NOMO-1 treated with dmso at 0.1 percent for 144 hours (cell line): ENCODE measurements around the gene GALR1.
"Not testable (repeated sequence)": the region's sequence is repeated elsewhere in the genome, so short reads cannot be mapped to it uniquely, and the experiment has no call there.

Experiments used
- DNase-seq: peaks from one replicate; lab custom pipeline; 2025; ENCODE audit not compliant: unreplicated experiment; lab: John Stamatoyannopoulos, UW

The GALR1 gene

DNA sequence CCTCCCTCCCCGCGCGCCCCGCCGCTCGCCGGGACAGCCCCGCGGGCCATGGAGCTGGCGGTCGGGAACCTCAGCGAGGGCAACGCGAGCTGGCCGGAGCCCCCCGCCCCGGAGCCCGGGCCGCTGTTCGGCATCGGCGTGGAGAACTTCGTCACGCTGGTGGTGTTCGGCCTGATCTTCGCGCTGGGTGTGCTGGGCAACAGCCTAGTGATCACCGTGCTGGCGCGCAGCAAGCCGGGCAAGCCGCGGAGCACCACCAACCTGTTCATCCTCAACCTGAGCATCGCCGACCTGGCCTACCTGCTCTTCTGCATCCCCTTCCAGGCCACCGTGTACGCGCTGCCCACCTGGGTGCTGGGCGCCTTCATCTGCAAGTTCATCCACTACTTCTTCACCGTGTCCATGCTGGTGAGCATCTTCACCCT lies 865 bp downstream of the GALR1 start:
- DNase-seq, result no peak

DNA sequence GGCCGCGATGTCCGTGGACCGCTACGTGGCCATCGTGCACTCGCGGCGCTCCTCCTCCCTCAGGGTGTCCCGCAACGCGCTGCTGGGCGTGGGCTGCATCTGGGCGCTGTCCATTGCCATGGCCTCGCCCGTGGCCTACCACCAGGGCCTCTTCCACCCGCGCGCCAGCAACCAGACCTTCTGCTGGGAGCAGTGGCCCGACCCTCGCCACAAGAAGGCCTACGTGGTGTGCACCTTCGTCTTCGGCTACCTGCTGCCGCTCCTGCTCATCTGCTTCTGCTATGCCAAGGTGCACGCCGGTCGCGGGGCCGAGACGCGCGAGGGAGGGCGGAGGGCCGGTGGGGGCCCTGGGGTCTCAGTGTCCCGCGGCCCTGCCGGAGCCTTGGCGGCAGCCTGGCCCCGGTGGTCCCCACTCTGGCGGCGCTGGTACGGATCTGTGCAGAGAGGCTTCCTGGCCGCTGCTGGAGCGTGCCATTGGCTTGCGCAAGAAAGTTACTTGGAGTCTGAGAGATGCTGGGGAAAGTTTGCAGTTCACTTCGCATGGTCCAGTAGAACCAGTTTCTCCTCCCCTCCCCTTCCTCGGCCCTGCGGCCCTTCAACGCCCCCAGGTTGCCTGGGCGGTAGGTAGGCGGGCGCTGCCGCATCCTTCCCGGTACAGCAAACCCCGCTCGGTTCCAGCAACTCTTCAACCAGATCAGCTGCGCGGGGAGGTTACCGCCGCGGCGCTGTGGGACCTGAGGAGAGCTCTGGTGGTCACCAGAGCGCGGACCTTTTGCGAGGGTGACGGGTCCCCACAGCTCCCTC lies 1.5 kb downstream of the GALR1 start:
- DNase-seq, result no peak

DNA sequence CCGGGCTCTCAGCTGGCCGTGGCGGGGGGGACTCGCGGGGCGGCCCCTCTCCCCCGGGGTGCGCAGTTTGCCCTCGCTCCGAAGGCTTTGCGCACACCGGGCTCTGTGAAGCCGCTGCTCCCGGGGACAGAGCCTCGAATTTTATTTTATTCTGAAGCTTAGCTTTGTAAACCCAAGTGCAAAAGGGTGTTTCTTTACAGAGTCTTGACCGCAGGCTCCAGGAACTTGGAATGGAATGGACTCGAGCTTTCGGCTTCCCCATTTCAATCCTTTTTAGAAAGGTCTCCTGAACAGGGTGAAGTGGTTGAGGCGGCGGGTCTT lies 2.0 kb downstream of the GALR1 start:
- DNase-seq, result no peak

DNA sequence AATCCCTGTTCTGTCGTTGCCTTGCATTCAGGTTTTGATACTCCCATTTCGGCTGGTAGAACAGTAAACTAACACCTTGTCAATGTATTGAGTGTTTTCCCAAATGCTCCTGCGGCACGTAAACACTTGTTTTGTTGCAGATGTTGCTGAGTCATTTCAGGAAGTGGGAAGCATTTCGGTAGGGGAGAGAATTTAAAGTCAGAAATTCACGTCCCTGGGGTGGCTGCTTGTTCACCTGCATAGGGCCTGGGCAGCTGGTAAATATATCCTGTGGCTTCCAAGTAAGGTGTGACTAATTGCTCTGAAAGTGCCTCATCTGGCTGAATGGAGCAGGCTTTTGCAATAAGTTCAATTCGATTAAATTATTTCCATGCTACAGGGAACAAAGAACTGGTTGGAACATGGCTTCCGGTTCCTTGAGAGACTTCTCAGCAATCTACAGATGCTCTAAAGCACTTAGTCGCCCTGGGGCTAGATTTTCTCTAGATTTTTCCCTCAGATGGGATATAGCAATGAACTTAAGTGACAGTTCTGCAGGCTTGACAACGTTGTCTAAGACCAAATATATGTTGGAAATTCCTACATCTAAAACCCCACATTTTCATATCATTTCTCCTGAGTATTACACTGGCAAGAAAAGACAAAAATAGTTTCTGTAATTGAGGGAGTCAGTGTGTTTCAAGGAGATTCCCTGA lies 5.2 kb downstream of the GALR1 start:
- no peak for DNase-seq

DNA sequence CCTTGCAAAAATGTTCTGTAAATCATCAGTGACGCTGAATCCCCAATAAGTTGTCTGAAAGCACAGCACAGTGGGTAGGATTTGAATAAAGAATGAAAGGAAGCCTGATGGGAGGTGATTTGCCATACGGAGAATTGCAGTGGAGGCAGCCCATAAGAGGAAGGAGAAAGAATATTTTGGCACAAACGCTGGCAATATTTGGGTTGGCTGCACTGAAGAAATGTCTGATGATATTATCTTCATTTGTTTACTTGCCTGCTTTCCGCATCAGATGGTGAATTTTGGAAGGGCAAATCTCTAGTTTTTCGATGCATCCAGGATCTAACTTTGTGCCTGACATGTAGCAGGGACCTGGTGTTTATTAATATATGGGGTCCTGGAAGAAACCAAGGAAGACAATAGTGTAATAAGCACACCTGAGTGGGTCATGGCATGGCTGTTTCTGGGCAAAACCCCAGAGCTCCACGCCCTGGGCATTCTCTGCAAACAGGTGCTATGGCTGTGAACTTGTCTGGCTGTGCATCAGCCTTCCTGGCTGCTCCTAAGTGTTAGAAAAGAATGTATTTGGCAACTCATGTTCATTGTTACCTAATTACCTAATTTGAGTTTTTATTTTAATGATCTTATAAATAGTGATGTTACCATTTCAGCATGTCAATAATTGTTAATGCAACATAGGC lies 5.9 kb downstream of the GALR1 start:
- DNase-seq, result no peak

DNA sequence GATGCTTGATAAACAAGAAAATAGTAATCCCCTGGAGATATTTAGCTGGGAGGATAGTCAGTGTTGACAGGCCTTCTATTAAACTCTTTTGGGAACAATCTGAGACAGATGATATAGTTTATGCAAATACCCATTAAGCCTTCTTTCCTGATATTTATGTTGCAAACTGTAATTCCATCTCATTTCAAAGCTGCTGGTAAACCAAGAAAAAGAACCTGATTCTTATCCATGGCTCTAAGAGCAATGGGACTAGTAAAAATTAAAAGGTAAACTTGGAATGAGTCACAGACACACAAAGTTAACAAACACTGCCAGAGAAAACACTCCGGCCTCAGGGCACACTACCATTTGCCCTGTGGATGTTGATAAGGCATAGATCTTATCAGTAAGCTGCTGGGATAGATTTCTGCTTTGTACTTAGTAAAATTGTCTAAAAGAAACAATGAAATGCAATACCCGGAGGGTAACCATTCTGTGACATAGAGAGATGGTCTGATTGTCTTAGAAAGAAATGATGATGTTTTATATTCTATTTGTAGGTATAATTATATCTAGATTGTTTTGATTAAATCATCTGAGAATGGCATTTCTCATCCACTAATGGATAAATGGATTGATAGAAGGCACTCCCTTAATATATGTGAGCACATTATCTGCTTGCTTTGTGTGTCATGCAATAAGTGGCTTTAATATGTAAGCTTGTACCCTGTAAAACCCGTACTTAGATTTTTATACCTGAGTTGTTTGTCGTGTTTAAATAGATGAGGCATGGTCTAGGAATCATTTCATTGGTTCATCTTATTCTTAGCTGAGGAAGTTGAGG lies 13.2 kb downstream of the GALR1 start:
- no peak for DNase-seq

DNA sequence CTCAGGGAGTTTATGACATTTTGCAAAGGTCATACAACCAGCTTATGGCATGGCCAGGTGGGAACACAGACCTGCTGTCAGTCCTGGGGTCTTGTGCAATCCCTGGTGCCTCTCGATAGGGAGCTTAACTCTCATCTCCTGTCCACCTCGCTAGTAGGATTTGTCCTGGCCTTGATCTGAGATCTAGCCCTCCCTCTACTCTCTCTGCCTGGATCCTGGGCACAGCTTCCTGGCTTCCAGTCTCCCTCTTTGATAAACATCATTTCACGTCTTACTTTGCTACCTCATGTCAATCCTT lies 13.8 kb downstream of the GALR1 start:
- DNase-seq, result no peak

DNA sequence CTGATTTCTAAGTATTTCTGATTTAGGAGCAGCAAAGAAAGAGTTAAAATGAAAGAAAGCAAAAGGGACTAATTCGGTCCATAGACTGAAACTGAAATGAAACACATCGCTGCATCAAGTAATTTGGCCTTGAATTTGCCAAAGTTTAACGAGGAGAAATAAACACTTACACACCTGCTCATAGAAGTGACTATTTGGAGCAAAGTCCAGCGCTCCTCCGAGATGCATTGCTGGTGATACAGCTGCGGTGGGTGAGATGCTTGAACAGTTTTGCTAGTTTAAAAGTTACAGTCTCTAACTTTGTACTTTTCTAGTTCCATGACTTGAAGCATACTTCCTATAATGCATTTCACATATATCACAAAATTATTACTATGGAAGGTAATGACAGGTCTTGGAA lies 18.3 kb downstream of the GALR1 start:
- no peak for DNase-seq

DNA sequence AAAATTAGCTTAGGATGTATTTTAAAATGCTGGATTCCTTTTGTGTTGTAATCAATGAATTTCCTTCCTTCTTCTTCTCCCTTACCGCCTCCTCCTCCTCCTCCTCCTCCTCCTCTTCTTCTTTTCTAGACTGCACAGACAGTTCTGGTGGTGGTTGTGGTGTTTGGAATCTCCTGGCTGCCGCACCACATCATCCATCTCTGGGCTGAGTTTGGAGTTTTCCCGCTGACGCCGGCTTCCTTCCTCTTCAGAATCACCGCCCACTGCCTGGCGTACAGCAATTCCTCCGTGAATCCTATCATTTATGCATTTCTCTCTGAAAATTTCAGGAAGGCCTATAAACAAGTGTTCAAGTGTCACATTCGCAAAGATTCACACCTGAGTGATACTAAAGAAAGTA lies 18.8 kb downstream of the GALR1 start:
- no peak for DNase-seq

DNA sequence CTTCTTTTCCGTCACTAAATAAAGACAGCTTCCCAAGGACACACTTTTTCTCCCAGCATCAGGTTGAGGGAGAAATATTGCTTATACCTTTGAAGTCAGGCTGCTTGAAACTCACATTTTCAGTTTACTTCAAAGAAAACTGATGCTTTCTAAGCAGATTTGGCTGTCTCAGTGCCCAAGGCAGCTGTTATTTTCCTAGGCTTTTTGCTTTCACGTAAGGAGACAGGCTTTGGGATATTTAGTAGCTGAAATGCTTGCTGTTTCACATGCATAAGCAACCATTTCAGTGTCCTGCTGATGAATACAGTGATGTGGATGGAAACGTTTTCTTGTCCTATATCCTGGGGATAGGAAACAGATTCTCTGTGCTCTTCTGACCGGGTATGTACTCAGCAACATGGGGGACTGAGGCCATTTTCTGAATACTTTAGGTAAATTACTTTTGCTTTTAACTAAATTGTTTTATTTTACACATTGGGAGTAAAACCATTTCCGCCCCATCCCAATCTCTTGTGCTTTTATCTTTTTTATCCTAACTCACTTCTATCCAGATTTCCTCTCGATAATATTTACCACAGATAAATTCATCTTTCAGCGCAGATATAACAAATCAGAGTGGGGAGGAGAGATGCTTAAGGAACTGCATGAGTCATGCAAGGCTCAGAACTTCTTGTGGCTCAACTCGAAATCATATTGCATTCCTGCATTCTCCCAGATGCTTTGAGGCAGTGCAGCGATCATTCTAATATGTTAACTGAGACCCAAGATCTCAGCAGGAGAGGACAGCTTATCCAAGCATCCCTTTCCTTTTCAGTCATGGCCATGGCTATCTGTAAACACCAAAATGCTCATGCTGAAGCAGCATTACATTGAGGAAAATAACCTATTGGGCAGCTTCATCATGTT lies 22.2 kb downstream of the GALR1 start:
- DNase-seq, result no peak

DNA sequence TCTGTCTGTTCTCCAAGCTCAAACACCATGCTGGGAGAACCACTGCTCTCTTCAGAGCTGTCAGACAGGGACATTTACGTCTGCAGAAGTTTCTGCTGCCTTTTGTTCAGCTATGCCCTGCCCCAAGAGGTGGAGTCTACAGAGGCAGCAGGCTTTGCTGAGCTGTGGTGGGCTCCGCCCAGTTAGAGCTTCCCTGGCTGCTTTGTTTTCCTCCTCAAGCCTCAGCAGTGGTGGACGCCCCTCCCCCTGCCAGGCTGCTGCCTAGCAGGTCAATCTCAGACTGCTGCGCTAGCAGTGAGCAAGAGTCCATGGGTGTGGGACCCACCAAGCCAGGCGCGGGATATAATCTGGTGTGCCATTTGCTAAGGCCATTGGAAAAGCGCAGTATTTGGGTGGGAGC lies 41.2 kb downstream of the GALR1 start:
- not testable (repeated sequence) for DNase-seq

DNA sequence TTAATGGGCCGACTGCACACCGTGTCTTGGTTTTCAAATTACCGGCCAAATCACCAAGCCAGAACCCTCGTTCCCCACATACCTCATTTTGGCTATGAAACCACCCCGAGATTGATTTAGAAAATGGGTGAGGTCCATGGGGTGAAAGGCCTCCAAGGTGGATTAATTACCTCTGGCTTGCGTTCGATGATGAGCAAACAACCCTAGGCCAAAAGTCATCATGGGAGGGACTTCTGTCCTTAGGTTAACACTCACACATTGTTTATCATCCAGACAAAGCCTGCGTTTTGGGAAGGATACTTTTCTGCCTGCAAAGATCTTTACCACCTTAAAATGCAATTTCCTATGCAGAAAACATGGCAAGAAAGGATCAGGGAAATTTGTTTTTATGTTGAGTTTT lies 48.5 kb downstream of the GALR1 start:
- no peak for DNase-seq

DNA sequence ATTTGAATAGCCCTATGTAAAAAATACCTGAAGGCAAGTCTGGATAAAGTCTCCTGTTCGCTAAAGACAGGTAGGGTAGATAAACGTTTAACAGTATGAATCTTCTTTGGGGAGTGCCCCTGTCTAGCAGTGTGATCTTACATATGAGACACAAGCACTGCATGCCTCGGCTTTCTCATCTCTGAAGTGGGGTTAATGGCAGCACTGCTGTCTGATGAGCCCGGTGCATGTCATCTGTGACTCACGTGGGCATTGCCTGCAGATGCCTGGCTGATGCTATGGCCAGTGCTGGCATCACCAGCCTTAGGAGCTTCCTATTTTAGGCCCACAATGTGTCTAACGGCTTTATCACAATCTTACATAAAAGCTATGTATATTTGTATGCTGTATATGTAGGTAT lies 50.1 kb downstream of the GALR1 start:
- DNase-seq, result no peak

DNA sequence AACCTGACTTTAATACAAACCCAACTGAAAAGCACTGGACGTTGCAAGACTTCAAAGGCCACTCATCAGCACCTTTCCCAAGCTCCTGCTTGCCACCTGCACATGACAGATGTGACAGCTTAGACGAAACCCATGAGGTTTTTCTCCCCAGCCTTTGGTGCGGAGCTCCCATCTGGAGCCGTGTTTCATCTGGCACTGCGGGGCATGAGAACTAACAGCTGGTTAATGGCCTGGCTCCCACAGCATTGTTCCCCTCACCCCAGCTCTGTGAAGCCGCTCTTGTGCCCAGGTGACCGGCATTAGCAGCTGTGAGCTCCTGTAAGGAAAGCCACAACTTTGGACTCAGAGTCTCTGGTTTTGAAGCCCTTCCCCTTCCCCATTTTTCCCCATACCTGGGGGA lies 50.9 kb downstream of the GALR1 start:
- DNase-seq, result no peak

DNA sequence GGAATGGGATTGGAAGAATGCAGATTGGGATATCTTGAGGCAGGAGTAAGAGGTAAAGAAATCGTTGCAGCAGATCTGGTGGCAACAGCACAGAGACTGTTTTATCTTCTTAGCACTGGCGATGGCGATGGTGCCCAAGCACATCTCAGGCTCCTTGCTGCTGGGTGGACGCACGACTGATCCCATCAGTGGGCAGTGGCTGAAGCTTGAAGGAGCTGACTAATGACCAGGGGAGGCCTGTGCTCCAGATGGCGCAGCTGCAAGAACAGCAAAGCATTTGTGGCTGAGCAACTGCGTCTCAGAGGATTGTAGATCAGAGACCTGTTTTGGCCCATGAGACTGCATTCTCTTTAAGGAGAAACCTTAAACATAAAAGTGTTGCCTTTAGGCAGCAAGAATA lies 54.6 kb downstream of the GALR1 start:
- no peak for DNase-seq

DNA sequence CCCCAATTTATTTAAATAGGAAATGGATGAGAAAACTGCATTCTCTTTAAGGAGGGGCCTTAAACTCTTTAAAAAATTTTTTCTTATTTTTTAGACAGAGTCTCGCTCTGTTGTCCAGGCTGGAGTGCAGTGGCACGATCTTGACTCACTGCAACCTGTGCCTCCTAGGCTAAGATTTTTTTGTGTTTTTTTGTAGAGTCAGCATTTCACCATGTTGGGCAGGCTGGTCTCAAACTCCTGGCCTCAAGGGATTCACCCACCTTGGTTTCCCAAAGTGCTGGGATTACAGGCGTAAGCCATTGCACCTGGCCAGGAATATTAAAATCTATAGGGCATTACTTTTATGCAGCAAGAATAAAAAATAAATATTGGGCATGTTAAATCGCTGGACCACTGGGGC lies 56.0 kb downstream of the GALR1 start:
- DNase-seq, result no peak

DNA sequence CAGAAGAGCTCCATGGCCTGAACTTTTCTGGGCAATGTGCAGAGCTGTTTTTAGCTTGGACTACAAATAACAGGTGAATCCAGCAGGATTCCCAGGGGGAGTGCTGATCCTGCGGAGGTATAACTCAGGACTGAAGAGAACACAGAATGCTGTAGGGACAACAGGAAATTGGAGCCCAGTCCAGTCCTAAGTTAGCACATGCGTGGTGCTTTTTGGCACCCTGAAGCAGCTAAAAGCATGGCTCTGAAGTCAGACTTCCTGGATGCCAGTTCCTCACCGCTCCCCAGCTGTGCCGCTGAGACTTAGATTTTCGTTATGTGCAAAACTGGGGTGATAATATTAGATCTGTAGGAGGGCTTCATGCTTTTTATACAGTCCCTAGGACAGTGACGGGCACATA lies 58.6 kb downstream of the GALR1 start:
- no peak for DNase-seq

DNA sequence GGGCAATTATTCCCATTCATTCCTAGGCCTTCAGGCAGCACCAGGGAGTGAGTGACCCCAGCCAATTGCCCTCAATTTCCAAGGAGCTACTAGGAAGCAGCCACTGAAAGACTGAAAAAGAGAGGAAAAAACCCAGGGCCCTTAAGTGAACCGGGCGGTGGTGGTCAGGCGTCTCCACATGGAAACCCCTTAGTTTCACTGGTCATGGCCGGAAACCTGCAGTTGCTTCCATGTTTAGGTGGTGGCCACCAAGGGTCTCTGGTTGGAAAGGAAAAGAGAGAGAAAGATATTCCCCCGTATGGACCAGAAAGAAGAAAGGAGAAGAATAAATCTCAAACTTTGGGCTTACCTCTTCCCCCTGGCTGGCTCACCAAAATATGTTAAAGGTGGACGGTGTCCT lies 64.9 kb downstream of the GALR1 start:
- no peak for DNase-seq

DNA sequence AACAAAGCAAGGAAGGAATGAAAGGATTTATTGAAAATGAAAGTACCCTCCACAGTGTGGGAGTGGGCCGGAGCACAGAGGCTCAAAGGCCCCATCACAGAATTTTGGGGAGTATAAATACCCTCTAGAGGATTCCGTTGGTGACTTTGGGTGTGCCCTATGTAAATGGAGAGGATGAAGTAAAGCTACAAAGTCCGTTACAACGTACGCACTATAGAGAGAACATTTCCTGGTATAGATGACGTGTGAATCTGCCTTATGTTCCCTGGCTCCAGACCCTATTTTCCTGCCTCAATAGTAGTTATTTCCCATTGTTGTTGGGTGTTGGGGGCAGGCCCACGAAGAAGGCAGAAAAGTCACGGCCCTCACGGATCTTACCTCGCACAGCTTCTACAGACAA lies 65.3 kb downstream of the GALR1 start:
- DNase-seq, result no peak

DNA sequence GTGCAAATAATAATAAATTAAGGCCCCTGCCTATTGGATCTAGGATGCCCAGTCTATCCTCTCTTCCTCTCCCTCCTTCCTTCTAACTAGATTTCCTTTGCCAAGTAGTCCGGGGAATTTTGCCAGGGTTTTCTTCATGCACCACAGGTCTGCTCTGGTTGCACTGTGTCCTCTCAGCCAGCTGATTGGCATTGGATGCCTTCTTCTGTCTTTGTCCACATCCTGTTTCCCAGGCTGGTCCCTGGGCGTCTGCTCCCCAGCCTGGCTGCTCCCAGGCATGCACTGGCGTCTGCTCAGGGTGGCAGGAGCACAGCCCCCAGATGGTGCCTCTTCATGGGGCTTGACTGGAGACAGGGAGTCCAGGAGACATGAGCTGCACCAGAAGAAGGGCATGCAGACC lies 66.4 kb downstream of the GALR1 start:
- DNase-seq, result no peak

DNA sequence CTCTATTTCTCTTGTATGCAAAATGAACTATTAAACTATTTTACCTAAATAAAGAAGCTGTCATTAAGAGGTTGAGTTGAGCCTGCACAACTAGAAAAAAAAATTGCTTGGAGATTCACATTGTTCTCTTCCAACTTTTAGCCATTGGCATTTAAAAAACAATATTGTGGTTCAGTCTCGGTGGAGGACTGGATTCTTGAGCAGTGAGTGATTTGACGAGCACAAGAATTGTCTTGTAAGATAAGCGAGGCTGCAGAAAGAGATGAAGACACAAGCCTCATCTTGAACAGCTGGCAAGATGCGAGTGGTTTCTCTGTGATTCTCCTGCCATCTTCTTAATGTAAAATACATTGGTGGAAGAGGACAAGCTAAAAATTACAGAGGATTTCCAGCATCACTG lies 67.0 kb downstream of the GALR1 start:
- no peak for DNase-seq
